GM12878 (cell line): ENCODE measurements around the gene ENAH. TPM values are rescaled to one million over a fixed set of nuclear protein-coding genes. Genes with fewer than 3 reads are reported as not detected.

Source experiments
- ATAC-seq: fragments of 200-7000 bp; cut with Tn5 transposase; 3 replicates; pipeline ENCODE4 v1.9.1; 2020; ENCODE audit warnings: mild to moderate bottlenecking, moderate library complexity
- BruUV-seq: library from RNA; stranded (reverse); fragments of 400-500 nt; replicated peaks from 2 replicates; lab custom pipeline; 2021; lab: Mats Ljungman, UMichigan
- CTCF ChIA-PET: fragments of 300-600 bp; sonication (Branson Sonifier 250); formaldehyde crosslinking; extraction: SDS; loops from one replicate; lab custom pipeline; 2021; ENCODE audit warnings: inconsistent platforms; lab: Yijun Ruan, JAX
- POLR2A ChIA-PET: fragments of 350-600 bp; formaldehyde crosslinking; extraction: SDS; loops from one replicate; lab custom pipeline; 2021; ENCODE audit warnings: inconsistent platforms; lab: Charles Lee
- RAD21 ChIA-PET: fragments of 300-600 bp; sonication (Branson Sonifier 250); formaldehyde crosslinking; loops from one replicate; lab custom pipeline; 2023; ENCODE audit warnings: antibody characterized with exemption; ENCODE audit not compliant: unreplicated experiment; lab: Charles Lee
- SMC1A ChIA-PET: fragments of 300-600 bp; sonication (Branson Sonifier 250); formaldehyde crosslinking; loops from one replicate; lab custom pipeline; 2023; ENCODE audit not compliant: unreplicated experiment, uncharacterized antibody; lab: Charles Lee
- DNase-seq: peaks from one replicate; pipeline ENCODE4 v3.0.0-alpha.2; 2011; ENCODE audit warnings: low read depth, low spot score
- FAIRE-seq: peaks from 3 replicates; lab custom pipeline; 2011; peaks lifted over from hg19 to GRCh38; lab: Jason Lieb, UNC
- H2AFZ ChIP-seq: 2 replicates; pipeline ENCODE4 v1.6.0; 2011; ENCODE audit warnings: low read depth, low read length, control low read depth; ENCODE audit not compliant: control insufficient read depth
- H3K27ac ChIP-seq: 2 replicates; pipeline ENCODE4 v1.5.1; 2011; ENCODE audit warnings: control low read depth; ENCODE audit not compliant: control insufficient read depth, insufficient read depth
- H3K27me3 ChIP-seq, 2 experiments: replicated peaks in 1 of 2; 2 replicates each; pipeline versions ENCODE4 v1.6.0 to v1.6.1; 2011; ENCODE audit warnings: low read length in 1 of 2; ENCODE audit not compliant: control insufficient read depth in 2 of 2, insufficient read depth in 2 of 2
- H3K36me3 ChIP-seq, 2 experiments: 2 replicates each; pipeline ENCODE4 v1.5.1; 2011; ENCODE audit warnings: low read length in 1 of 2; ENCODE audit not compliant: control insufficient read depth in 2 of 2, insufficient read depth in 2 of 2
- H3K4me1 ChIP-seq: 2 replicates; pipeline ENCODE4 v1.6.1; 2011; ENCODE audit warnings: mild to moderate bottlenecking, low read length, moderate library complexity, mixed read lengths; ENCODE audit not compliant: control insufficient read depth, insufficient read depth
- H3K4me2 ChIP-seq: 2 replicates; pipeline ENCODE4 v1.6.0; 2011; ENCODE audit warnings: control low read depth; ENCODE audit not compliant: control insufficient read depth, insufficient read depth
- H3K4me3 ChIP-seq: fragments of 200-600 bp; sonication (generic); 2 replicates; pipeline ENCODE4 v1.5.1; 2016
- H3K79me2 ChIP-seq: 2 replicates; pipeline ENCODE4 v1.6.0; 2011; ENCODE audit warnings: low read length; ENCODE audit not compliant: control insufficient read depth, insufficient read depth
- H3K9ac ChIP-seq: 2 replicates; pipeline ENCODE4 v1.8.0; 2011; ENCODE audit warnings: low read length, control low read depth, mixed read lengths; ENCODE audit not compliant: control insufficient read depth, insufficient read depth
- H3K9me3 ChIP-seq: replicated peaks from 3 replicates; pipeline ENCODE4 v1.5.1; 2011; ENCODE audit warnings: mild to moderate bottlenecking, low read length; ENCODE audit not compliant: control insufficient read depth, insufficient read depth
- H4K20me1 ChIP-seq: 2 replicates; pipeline ENCODE4 v1.6.0; 2011; ENCODE audit not compliant: control insufficient read depth, insufficient read depth
- JUNB ChIP-seq: IDR thresholded peaks from 2 replicates; pipeline ENCODE4 v1.6.1; 2016; ENCODE audit warnings: antibody characterized with exemption, mild to moderate bottlenecking
- STAT1 ChIP-seq: fragments of 450-650 bp; conservative IDR thresholded peaks from 2 replicates; pipeline ENCODE4 v1.6.1; 2014; ENCODE audit warnings: antibody characterized with exemption, mild to moderate bottlenecking
- TAF1 ChIP-seq: IDR thresholded peaks from 2 replicates; pipeline ENCODE4 v1.6.1; 2011; ENCODE audit warnings: mild to moderate bottlenecking, low read depth, low read length, borderline replicate concordance
- WGBS: methylation state at CpG from one replicate; pipeline ENCODE4 v1.1.6; 2016; ENCODE audit warnings: low lambda C conversion rate; ENCODE audit not compliant: insufficient replicate concordance, insufficient coverage; ENCODE audit errors: missing lambda C conversion rate; 5-methylcytosine and 5-hydroxymethylcytosine counted together
- in situ Hi-C: fragments of 300-500 bp; cut with MboI; formaldehyde crosslinking; loops from 9 replicates; pipeline ENCODE4 v1.14.3; 2018; ENCODE audit warnings: mixed read lengths
- intact Hi-C: fragments of 100-400 bp; cut with micrococcal nuclease; formaldehyde crosslinking; loops from one replicate; pipeline ENCODE4 v1.14.2; 2022; ENCODE audit not compliant: unreplicated experiment
- polyA plus RNA-seq, 11 experiments: library from polyadenylated mRNA; depleted of rRNA in 4 of 11; unstranded in 6 of 11; stranded (reverse) in 5 of 11; fragments of >200 nt; fragmentation: Nextera tagmentation in 4 of 11; fragmentation: Illumina TruSeq in 1 of 11; extraction: Ambion mirVana in 4 of 11; extraction: Trizol in 1 of 11; gene quantifications; 1 replicate in 1 of 11; 2 replicates in 10 of 11; pipeline versions ENCODE4 v1.2.1 to v1.2.3, GENCODE V29; 2011 to 2016; ENCODE audit warnings: inconsistent platforms in 2 of 11, missing spikeins in 2 of 11, low read depth in 1 of 11
- total RNA-seq, 4 experiments: library from RNA; depleted of rRNA in 3 of 4; stranded (reverse); fragments of >200 nt in 3 of 4; fragmentation: Illumina TruSeq in 1 of 4; extraction: Trizol in 1 of 4; gene quantifications; 2 replicates each; pipeline versions ENCODE4 v1.2.1 to v1.2.3, GENCODE V29; 2013 to 2021
- TF ChIP-seq, protein P1 (sequence below): fragments of 450-650 bp; IDR thresholded peaks from 2 replicates; pipeline ENCODE4 v1.6.1; 2017; ENCODE audit warnings: antibody characterized with exemption, mild to moderate bottlenecking, moderate library complexity
- TF ChIP-seq, protein P2 (sequence below): IDR thresholded peaks from 2 replicates; pipeline ENCODE4 v1.6.1; 2011; ENCODE audit warnings: mild to moderate bottlenecking, low read depth, low read length, moderate library complexity; ENCODE audit not compliant: insufficient replicate concordance

Gene ENAH
- total and polyA plus RNA-seq, 10 of the 15 experiments (the other 5 are each of a cell fraction or from before 2014, with no cell fraction given), result under 0.01 to 0.62 (median 0.06) TPM; not detected in 5

DNA sequence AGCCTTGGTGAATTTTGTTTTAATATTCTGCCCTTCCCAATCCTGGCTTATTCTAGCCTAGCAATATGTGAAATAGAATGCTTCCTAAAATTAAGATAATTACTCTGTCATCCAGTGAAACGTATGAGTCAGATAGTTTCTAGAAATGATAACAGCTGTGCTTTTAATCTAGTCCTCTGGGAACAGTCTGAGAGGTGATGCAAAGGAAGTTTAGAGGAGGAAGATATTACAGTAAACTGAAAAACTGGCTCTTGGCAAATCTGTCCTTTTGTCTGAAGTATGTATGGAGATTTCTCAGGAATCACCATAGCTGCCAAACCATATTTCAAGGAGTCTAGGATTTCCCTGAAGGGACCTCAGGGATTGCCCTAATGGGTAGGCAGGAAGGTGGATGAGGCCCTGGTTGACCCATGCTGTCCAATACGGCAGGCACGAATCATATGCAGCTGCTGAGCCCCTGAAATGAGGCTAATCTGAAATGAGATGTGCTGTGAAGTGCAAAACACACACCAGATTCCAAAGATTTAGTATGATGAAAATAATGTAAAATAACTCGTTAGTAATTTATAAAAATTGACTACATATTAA is 154.3 kb downstream of the ENAH start:
- Histone ChIP-seq H4K20me1 (no peaks in the 10 kb centered on the region), H3K4me3 (no peak overlapping the region), H3K4me2 (no peak overlapping the region), H2AFZ (no peak overlapping the region), H3K9ac (no peak overlapping the region), H3K4me1 (no peaks in the 10 kb centered on the region), H3K27ac (no peak overlapping the region), H3K79me2 (no peaks in the 10 kb centered on the region), H3K36me3 (no peaks in the 10 kb centered on the region), H3K27me3 (no peaks in the 10 kb centered on the region)
- FAIRE-seq, result no peak
- intact Hi-C loops, result no loop called here
- in situ Hi-C loops, result no loop called here
- no peak for DNase-seq
- CTCF ChIA-PET, result interaction anchor here (1.1 kb wide), 1 partner anchor 17 kb away, joined by 3 read pairs; no protein-coding TSS in a partner anchor
- no TSS peak for BruUV-seq
- SMC1A ChIA-PET, result interaction anchor here (0.6 to 1.3 kb wide), 5 partner anchors 10 to 534 kb away, joined by 3 to 7 read pairs (median 4); no protein-coding TSS in a partner anchor
- TF ChIP-seq TAF1 (no peak), STAT1 (no peak), JUNB (peak; percentile 67)
- TF ChIP-seq, protein P1, sequence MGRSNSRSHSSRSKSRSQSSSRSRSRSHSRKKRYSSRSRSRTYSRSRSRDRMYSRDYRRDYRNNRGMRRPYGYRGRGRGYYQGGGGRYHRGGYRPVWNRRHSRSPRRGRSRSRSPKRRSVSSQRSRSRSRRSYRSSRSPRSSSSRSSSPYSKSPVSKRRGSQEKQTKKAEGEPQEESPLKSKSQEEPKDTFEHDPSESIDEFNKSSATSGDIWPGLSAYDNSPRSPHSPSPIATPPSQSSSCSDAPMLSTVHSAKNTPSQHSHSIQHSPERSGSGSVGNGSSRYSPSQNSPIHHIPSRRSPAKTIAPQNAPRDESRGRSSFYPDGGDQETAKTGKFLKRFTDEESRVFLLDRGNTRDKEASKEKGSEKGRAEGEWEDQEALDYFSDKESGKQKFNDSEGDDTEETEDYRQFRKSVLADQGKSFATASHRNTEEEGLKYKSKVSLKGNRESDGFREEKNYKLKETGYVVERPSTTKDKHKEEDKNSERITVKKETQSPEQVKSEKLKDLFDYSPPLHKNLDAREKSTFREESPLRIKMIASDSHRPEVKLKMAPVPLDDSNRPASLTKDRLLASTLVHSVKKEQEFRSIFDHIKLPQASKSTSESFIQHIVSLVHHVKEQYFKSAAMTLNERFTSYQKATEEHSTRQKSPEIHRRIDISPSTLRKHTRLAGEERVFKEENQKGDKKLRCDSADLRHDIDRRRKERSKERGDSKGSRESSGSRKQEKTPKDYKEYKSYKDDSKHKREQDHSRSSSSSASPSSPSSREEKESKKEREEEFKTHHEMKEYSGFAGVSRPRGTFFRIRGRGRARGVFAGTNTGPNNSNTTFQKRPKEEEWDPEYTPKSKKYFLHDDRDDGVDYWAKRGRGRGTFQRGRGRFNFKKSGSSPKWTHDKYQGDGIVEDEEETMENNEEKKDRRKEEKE, result no peak
- TF ChIP-seq, protein P2, sequence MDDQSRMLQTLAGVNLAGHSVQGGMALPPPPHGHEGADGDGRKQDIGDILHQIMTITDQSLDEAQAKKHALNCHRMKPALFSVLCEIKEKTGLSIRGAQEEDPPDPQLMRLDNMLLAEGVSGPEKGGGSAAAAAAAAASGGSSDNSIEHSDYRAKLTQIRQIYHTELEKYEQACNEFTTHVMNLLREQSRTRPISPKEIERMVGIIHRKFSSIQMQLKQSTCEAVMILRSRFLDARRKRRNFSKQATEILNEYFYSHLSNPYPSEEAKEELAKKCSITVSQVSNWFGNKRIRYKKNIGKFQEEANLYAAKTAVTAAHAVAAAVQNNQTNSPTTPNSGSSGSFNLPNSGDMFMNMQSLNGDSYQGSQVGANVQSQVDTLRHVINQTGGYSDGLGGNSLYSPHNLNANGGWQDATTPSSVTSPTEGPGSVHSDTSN, result no peak
- TF ChIP-seq, all 136 proteins: peak for 1
- ChIA-PET POLR2A (no interaction called here), RAD21 (no interaction called here)
- 19% methylated on average over 4 of the region's 4 CpGs for WGBS
- no peaks in the 10 kb centered on the region for H3K9me3 ChIP-seq
- peak; percentile 38; the same call in 2 of the 3 replicates for ATAC-seq
